Heart left ventricle (tissue), 16 donors: ENCODE measurements around the gene MAST4. TPM values are rescaled to one million over a fixed set of nuclear protein-coding genes. Genes with fewer than 3 reads are reported as not detected.

Source experiments
- ATAC-seq, 4 donors: fragments of 200-7000 bp; cut with Tn5 transposase; one replicate each; pipeline ENCODE4 v1.9.1; 2020 to 2022; ENCODE audit warnings: moderate library complexity in 4 of 4, mild to moderate bottlenecking in 3 of 4, moderate number of reproducible peaks in 1 of 4
- DNase-seq, 5 donors: peaks; one replicate each; pipeline ENCODE4 v3.0.0-alpha.2; 2020
- H3K27ac ChIP-seq, 12 donors: fragments of 200-600 bp; sonication (generic) in 4 of 12; one replicate each; pipeline versions ENCODE4 v1.5.0 to v1.8.0; 2016 to 2022; ENCODE audit warnings: mild to moderate bottlenecking in 2 of 12
- H3K27me3 ChIP-seq, 9 donors: fragments of 200-600 bp; sonication (generic) in 2 of 9; one replicate each; pipeline versions ENCODE4 v1.5.1 to v1.8.0; 2016 to 2022; ENCODE audit warnings: mild to moderate bottlenecking in 3 of 9
- H3K36me3 ChIP-seq, 9 donors: fragments of 200-600 bp; sonication (generic) in 2 of 9; one replicate each; pipeline versions ENCODE4 v1.5.0 to v1.8.0; 2018 to 2022; ENCODE audit warnings: mild to moderate bottlenecking in 2 of 9
- H3K4me1 ChIP-seq, 12 donors: fragments of 200-600 bp; sonication (generic) in 4 of 12; one replicate each; pipeline versions ENCODE4 v1.5.0 to v1.8.0; 2016 to 2022; ENCODE audit warnings: mild to moderate bottlenecking in 3 of 12
- H3K4me3 ChIP-seq, 12 donors: fragments of 200-600 bp; sonication (generic) in 4 of 12; one replicate each; pipeline versions ENCODE4 v1.5.0 to v1.8.0; 2017 to 2022; ENCODE audit warnings: mild to moderate bottlenecking in 9 of 12, moderate library complexity in 4 of 12
- H3K9me3 ChIP-seq, 12 donors: fragments of 200-600 bp; sonication (generic) in 4 of 12; one replicate each; pipeline versions ENCODE4 v1.5.0 to v1.8.0; 2016 to 2022; ENCODE audit warnings: mild to moderate bottlenecking in 1 of 12
- POLR2A ChIP-seq, 2 donors: fragments of 450-650 bp; IDR thresholded peaks; one replicate each; pipeline ENCODE4 v1.6.1; 2017; ENCODE audit warnings: antibody characterized with exemption in 2 of 2, mild to moderate bottlenecking in 2 of 2, moderate library complexity in 2 of 2
- WGBS, 4 donors: extraction: QIAGEN DNeasy Blood & Tissue Kit in 2 of 4; methylation state at CpG; one replicate each; pipeline versions ENCODE4 v1.1.5 to v1.1.7; 2013 to 2018; 5-methylcytosine and 5-hydroxymethylcytosine counted together
- intact Hi-C, 10 donors: fragments of 100-400 bp; cut with DNase I; formaldehyde crosslinking; loops; one replicate each; pipeline versions ENCODE4 v1.11.1 to v1.14.2; 2022
- polyA plus RNA-seq, 2 donors: library from polyadenylated mRNA; stranded (reverse); fragments of 200-250 nt; gene quantifications; one replicate each; pipeline ENCODE4 v1.2.3, GENCODE V29; 2013
- total RNA-seq, 9 donors: library from RNA; depleted of rRNA in 2 of 9; stranded (reverse); fragments of >200 nt in 2 of 9; fragmentation: NEBNext Ultra II Directional in 3 of 9; extraction: Animal tissue kit (Norgen Biotek cat#: 25700) in 3 of 9; gene quantifications; one replicate each; pipeline versions ENCODE4 v1.1.0 to v1.2.4, GENCODE V29; 2016 to 2023
- TF ChIP-seq, protein P1 (sequence below), 12 donors: fragments of 200-600 bp; sonication (generic) in 4 of 12; IDR thresholded peaks; one replicate each; pipeline versions ENCODE4 v1.5.0 to v1.8.0; 2018 to 2022; ENCODE audit warnings: antibody characterized with exemption in 12 of 12, mild to moderate bottlenecking in 5 of 12
- donor health status: ischemic (EF 13 %, LVEDD 7.1; RV severe dilation, severe dysfunction).
- donor health status: healthy with polysubstance abuse.
- donor health status: DM: no; HTN: yes; CAD: no.
- donor health status: DM: no; HTN: no; CAD: no.
- donor health status: ischemic (EF 25% LVEDD 6.9; RV normal size, moderate dysfunction).
- donor health status: ischemic (EF 25% LVEDD 5.7; RV mildly dilated, moderate dysfunction).
- donor health status: healthy.
- donor health status: DM: yes; HTN: yes; CAD: no.
- donor health status: ischemic (EF 35%, LVEDD 5.7; RV mildly dilated, moderate dysfunction).
- donor health status: nonischemic (EF 11% LVEDD 7.7; RV severe dilation, severe dysfunction).
- donor health status: DM: yes; HTN: yes; CAD: no.
- donor health status: PGD.
- donor health status: ischemic (EF 29% LVEDD 5.4; RV normal size, mild dysfunction).
- donor health status: nonischemic (EF 23%, LVEDD 6.1; RV moderate dilation, normal function).

Gene MAST4
- total and polyA plus RNA-seq, 11 donors, result 26.8 to 96.2 (median 68.1) TPM

DNA sequence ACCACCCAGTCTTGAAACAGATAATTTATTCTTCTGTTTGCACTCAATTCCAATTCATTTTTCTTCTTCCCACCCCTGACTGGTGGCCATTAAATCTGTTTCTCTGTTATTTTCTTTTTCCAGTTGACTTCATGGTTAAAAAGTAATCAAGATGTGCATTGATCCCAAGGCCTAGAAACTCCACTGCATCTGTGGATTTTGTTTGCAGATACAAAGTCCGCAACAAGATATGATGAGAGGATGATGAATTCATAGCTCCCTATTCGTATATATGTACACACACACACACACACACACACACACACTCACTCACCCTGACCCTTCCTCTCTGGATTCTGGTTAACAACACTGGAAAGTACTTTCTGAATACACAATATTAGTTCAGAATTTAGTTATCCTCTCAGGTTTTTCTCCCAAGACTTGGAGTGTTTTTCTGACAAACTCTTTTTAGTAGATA is 548.0 kb downstream of the MAST4 start:
- Histone ChIP-seq H3K27ac (no peak overlapping the region), H3K36me3 (peaks cover 2 to 100% (median 66%) of the 10 kb centered on the region in 9 donors), H3K4me1 (peaks cover 0 to 8% (median 0%) of the 10 kb centered on the region in 12 donors), H3K4me3 (no peak overlapping the region), H3K27me3 (no peaks in the 10 kb centered on the region), H3K9me3 (no peaks in the 10 kb centered on the region)
- no peak for ATAC-seq
- WGBS, 4 donors, result 88 to 97% (median 94%) methylated on average over 2 of the region's 2 CpGs
- no peak for TF ChIP-seq POLR2A (IDR thresholded peaks at IDR 0.05)
- TF ChIP-seq, protein P1, sequence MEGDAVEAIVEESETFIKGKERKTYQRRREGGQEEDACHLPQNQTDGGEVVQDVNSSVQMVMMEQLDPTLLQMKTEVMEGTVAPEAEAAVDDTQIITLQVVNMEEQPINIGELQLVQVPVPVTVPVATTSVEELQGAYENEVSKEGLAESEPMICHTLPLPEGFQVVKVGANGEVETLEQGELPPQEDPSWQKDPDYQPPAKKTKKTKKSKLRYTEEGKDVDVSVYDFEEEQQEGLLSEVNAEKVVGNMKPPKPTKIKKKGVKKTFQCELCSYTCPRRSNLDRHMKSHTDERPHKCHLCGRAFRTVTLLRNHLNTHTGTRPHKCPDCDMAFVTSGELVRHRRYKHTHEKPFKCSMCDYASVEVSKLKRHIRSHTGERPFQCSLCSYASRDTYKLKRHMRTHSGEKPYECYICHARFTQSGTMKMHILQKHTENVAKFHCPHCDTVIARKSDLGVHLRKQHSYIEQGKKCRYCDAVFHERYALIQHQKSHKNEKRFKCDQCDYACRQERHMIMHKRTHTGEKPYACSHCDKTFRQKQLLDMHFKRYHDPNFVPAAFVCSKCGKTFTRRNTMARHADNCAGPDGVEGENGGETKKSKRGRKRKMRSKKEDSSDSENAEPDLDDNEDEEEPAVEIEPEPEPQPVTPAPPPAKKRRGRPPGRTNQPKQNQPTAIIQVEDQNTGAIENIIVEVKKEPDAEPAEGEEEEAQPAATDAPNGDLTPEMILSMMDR (IDR thresholded peaks at IDR 0.05), result no peak
- DNase-seq, result no peak
- intact Hi-C loops, result loop anchor here in 3 of 10 donors (5.0 to 10.0 kb wide), 3 partner anchors 149 to 159 kb away; no protein-coding TSS in a partner anchor

DNA sequence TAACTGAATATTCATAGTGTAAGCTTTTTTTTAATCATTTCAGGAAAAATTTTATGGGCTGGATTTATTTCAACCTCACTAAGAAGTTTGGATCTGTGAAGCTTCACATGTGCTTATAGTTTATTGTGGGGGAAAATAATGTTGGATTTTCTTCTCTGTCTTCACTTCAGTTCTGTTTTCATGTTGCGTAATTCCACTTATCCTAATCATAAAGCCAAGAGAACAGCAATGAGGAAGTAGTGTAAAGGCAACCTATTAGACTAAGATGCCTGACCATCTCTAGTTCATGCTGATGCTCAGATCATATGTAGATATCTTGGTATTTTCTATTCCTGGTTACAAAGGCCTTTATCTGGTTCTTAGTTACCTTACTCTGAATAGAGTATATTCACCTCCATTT is 550.4 kb downstream of the MAST4 start:
- intact Hi-C loops, result loop anchor here in 3 of 10 donors (5.0 to 10.0 kb wide), 3 partner anchors 152 to 162 kb away; no protein-coding TSS in a partner anchor
- 89 to 94% (median 91%) methylated on average over 1 of the region's 1 CpG for WGBS, 4 donors
- Histone ChIP-seq H3K4me1 (peaks cover 0 to 9% (median 0%) of the 10 kb centered on the region in 12 donors), H3K27me3 (no peaks in the 10 kb centered on the region), H3K4me3 (no peak overlapping the region), H3K27ac (no peak overlapping the region), H3K36me3 (peaks cover 2 to 100% (median 79%) of the 10 kb centered on the region in 9 donors), H3K9me3 (no peaks in the 10 kb centered on the region)
- DNase-seq, result no peak
- TF ChIP-seq POLR2A (IDR thresholded peaks at IDR 0.05), result no peak
- TF ChIP-seq, protein P1 (IDR thresholded peaks at IDR 0.05), result no peak
- ATAC-seq, result no peak

DNA sequence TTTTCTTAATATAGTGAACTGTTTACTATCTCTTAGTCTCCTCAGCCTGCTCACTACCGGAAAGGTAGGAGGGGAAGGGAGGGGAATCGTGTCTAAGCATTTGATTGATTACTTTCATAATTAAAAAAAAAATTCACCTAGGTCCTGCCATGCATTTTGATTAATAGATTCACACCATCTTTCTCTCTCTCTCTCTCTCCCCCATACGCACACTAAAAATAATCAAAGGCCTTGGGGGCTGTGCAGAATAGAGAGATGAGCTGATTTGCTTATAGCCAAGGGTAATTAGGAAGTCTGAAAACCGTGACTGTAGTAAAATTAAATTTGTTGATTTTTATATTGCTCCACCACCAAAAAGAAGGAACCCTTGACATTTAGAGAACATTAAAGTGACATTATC is 550.8 kb downstream of the MAST4 start:
- Histone ChIP-seq H3K4me1 (peaks cover 0 to 9% (median 0%) of the 10 kb centered on the region in 12 donors), H3K36me3 (peaks cover 2 to 100% (median 77%) of the 10 kb centered on the region in 9 donors), H3K4me3 (no peak overlapping the region), H3K9me3 (no peaks in the 10 kb centered on the region), H3K27ac (no peak overlapping the region), H3K27me3 (no peaks in the 10 kb centered on the region)
- 90 to 94% (median 93%) methylated on average over 4 of the region's 4 CpGs for WGBS, 4 donors
- ATAC-seq (no peak), DNase-seq (no peak)
- intact Hi-C loops, result loop anchor here in 3 of 10 donors (5.0 to 10.0 kb wide), 3 partner anchors 152 to 162 kb away; no protein-coding TSS in a partner anchor
- TF ChIP-seq POLR2A (IDR thresholded peaks at IDR 0.05), result no peak
- TF ChIP-seq, protein P1 (IDR thresholded peaks at IDR 0.05), result no peak

DNA sequence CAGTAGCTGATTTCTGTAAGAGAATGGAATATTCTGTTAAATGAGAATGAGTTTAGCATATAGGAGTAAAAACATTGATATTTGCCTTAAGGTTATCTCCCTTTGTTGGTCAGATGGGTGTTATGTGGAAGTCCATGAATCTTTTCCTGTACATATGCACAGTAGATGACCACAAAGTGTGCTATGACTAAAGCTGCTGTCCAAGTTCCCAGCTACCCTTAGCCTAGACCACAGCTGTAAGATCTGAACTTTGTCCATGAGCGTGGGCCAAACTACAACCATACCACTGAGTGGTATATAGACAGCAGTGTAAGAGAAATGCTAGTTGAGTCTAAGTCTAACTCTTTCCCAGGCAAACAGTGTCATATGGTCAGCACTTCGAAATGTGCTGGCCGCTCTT is 551.6 kb downstream of the MAST4 start:
- H3K36me3 ChIP-seq, result peaks cover 2 to 100% (median 76%) of the 10 kb centered on the region in 9 donors
- DNase-seq (no peak), ATAC-seq (no peak)
- WGBS, 4 donors, result 92 to 100% (median 97%) methylated on average over 3 of the region's 3 CpGs
- H3K9me3 ChIP-seq, result no peaks in the 10 kb centered on the region
- H3K4me3 ChIP-seq, result no peak overlapping the region
- TF ChIP-seq, protein P1 (IDR thresholded peaks at IDR 0.05), result no peak
- TF ChIP-seq POLR2A (IDR thresholded peaks at IDR 0.05), result no peak
- peaks cover 0 to 9% (median 0%) of the 10 kb centered on the region in 12 donors for H3K4me1 ChIP-seq
- no peaks in the 10 kb centered on the region for H3K27me3 ChIP-seq
- intact Hi-C loops, result loop anchor here in 3 of 10 donors (5.0 to 10.0 kb wide), 3 partner anchors 153 to 163 kb away; no protein-coding TSS in a partner anchor
- H3K27ac ChIP-seq, result no peak overlapping the region
